ENCODE results near the gene RARG. TPM values are rescaled to one million over a fixed set of nuclear protein-coding genes. Genes with fewer than 3 reads are reported as not detected.

Gene RARG
- total RNA-seq, 1 experiment from 2014 or later: 14.0 TPM

- CTCF ChIA-PET: interaction anchor here (0.6 kb wide), 1 partner anchor 11 kb away, joined by 8 read pairs; no protein-coding TSS in a partner anchor
- intact Hi-C loops (cut with micrococcal nuclease; ENCODE audit: unreplicated experiment): no loop called here
- Histone ChIP-seq H3K4me1 (ENCODE audit: insufficient read depth, low read length, poor library complexity, severe bottlenecking) (peaks cover 20% of the 10 kb centered on the region), H3K27ac (ENCODE audit: low read depth, low read length, poor library complexity, severe bottlenecking) (no peak overlapping the region), H3K36me3 (ENCODE audit: insufficient read depth, low read length, poor library complexity, severe bottlenecking) (peaks cover 63% of the 10 kb centered on the region), H3K9me3 (ENCODE audit: low read depth, low read length, poor library complexity, severe bottlenecking) (no peaks in the 10 kb centered on the region), H3K4me3 (ENCODE audit: low read depth, low read length, poor library complexity, severe bottlenecking) (no peak overlapping the region), H3K27me3 (replicated peaks; ENCODE audit: insufficient read depth, low read depth, low read length, poor library complexity) (no peaks in the 10 kb centered on the region)
- POLR2A ChIA-PET (ENCODE audit: low non-redundant PET): interaction anchor here (0.8 to 1.2 kb wide), 2 partner anchors 8 to 1380 kb away, joined by 3 to 4 read pairs; no protein-coding TSS in a partner anchor
- BruUV-seq (replicated peaks): no TSS peak
- no peak for DNase-seq (ENCODE audit: low spot score)
- no peak for TF ChIP-seq CTCF (conservative IDR thresholded peaks at IDR 0.05; ENCODE audit: low read depth, low read length)
- TF ChIP-seq EZH2 (IDR thresholded peaks at IDR 0.05; ENCODE audit: borderline replicate concordance, low read depth, low read length, poor library complexity, severe bottlenecking): no peak
Measured at GRCh38 chr12:53186745-53187144, 45.3 kb downstream of the RARG start.

- intact Hi-C loops (cut with micrococcal nuclease; ENCODE audit: unreplicated experiment): no loop called here
- ChIA-PET POLR2A (ENCODE audit: low non-redundant PET) (interaction anchor here (0.5 kb wide), 1 partner anchor 101 kb away, joined by 6 read pairs; no protein-coding TSS in a partner anchor), CTCF (no interaction called here)
- Histone ChIP-seq H3K27ac (ENCODE audit: low read depth, low read length, poor library complexity, severe bottlenecking) (no peak overlapping the region), H3K4me1 (ENCODE audit: insufficient read depth, low read length, poor library complexity, severe bottlenecking) (peaks cover 24% of the 10 kb centered on the region), H3K27me3 (replicated peaks; ENCODE audit: insufficient read depth, low read depth, low read length, poor library complexity) (no peaks in the 10 kb centered on the region), H3K36me3 (ENCODE audit: insufficient read depth, low read length, poor library complexity, severe bottlenecking) (peaks cover 66% of the 10 kb centered on the region), H3K9me3 (ENCODE audit: low read depth, low read length, poor library complexity, severe bottlenecking) (no peaks in the 10 kb centered on the region), H3K4me3 (ENCODE audit: low read depth, low read length, poor library complexity, severe bottlenecking) (no peak overlapping the region)
- TF ChIP-seq EZH2 (IDR thresholded peaks at IDR 0.05; ENCODE audit: borderline replicate concordance, low read depth, low read length, poor library complexity, severe bottlenecking) (no peak), CTCF (conservative IDR thresholded peaks at IDR 0.05; ENCODE audit: low read depth, low read length) (no peak)
- no peak for DNase-seq (ENCODE audit: low spot score)
- no TSS peak for BruUV-seq (replicated peaks)
Measured at GRCh38 chr12:53185582-53186153, 46.3 kb downstream of the RARG start.

- no peaks in the 10 kb centered on the region for H3K27me3 ChIP-seq (replicated peaks; ENCODE audit: insufficient read depth, low read depth, low read length, poor library complexity)
- ChIA-PET POLR2A (ENCODE audit: low non-redundant PET) (no interaction called here), CTCF (no interaction called here)
- BruUV-seq (replicated peaks): no TSS peak
- no peaks in the 10 kb centered on the region for H3K9me3 ChIP-seq (ENCODE audit: low read depth, low read length, poor library complexity, severe bottlenecking)
- H3K36me3 ChIP-seq (ENCODE audit: insufficient read depth, low read length, poor library complexity, severe bottlenecking): peaks cover 66% of the 10 kb centered on the region
- H3K27ac ChIP-seq (ENCODE audit: low read depth, low read length, poor library complexity, severe bottlenecking): no peak overlapping the region
- intact Hi-C loops (cut with micrococcal nuclease; ENCODE audit: unreplicated experiment): loop anchor here (5.0 kb wide), 1 partner anchor 118 kb away; no protein-coding TSS in a partner anchor
- no peak for DNase-seq (ENCODE audit: low spot score)
- H3K4me1 ChIP-seq (ENCODE audit: insufficient read depth, low read length, poor library complexity, severe bottlenecking): peaks cover 24% of the 10 kb centered on the region
- TF ChIP-seq CTCF (conservative IDR thresholded peaks at IDR 0.05; ENCODE audit: low read depth, low read length) (no peak), EZH2 (IDR thresholded peaks at IDR 0.05; ENCODE audit: borderline replicate concordance, low read depth, low read length, poor library complexity, severe bottlenecking) (no peak)
- no peak overlapping the region for H3K4me3 ChIP-seq (ENCODE audit: low read depth, low read length, poor library complexity, severe bottlenecking)
Measured at GRCh38 chr12:53184828-53185227, 47.2 kb downstream of the RARG start.
